GM21528 (cell line): Measurements from ENCODE around the gene ZNF426.
"Not testable (repeated sequence)": the region's sequence is repeated elsewhere in the genome, so short reads cannot be mapped to it uniquely, and the experiment has no call there.

Source experiments
- ATAC-seq: cut with Tn5 transposase; IDR thresholded peaks from one replicate; pipeline ENCODE4 v1.9.1; 2021; ENCODE audit warnings: mild to moderate bottlenecking, moderate library complexity; ENCODE audit not compliant: unreplicated experiment, low FRiP score

ZNF426 gene

GRCh38 chr19:9538183-9539058 is at the start of gene ZNF426:
TSS of gene ZNF426 (minus strand) at chr19:9538645. CDS start at chr19:9536232, 2,413 bp downstream.
- peak; percentile 85 for ATAC-seq

GRCh38 chr19:9586764-9587163 is 48.3 kb upstream of the ZNF426 start:
- no peak for ATAC-seq

GRCh38 chr19:9584073-9584833 is 45.8 kb upstream of the ZNF426 start, which contains the start of gene ZNF121:
TSS of gene ZNF121 (minus strand) at chr19:9584504. CDS start at chr19:9568097, 16,407 bp downstream.
- peak; percentile 81 for ATAC-seq

GRCh38 chr19:9582081-9582725 is 43.8 kb upstream of the ZNF426 start:
- not testable (repeated sequence) for ATAC-seq

- ATAC-seq: no peak
Observed at GRCh38 chr19:9580728-9581127, 42.3 kb upstream of the ZNF426 start.

DNA sequence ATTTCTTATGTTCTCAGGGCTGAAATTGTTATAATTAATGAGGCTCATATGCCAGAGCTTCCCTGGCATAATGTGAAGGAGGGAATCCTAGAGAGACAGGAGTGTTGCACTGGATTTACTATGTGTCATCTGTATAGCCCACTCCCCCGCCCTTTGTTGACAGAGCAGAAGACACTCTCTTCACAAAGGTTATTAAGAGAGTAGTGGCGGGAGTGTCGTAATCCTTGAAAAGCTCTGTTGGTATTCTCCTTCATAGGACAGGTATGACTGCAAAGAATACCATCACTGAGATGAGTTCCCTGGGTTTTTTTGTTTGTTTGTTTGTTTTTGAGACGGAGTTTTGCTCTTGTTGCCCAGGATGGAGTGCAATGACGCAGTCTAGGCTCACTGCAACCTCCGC is 31.8 kb upstream of the ZNF426 start:
- ATAC-seq: no peak

GRCh38 chr19:9566729-9567128 is 28.3 kb upstream of the ZNF426 start:
- ATAC-seq: no peak

GRCh38 chr19:9565900-9566705 is 27.7 kb upstream of the ZNF426 start:
- no peak for ATAC-seq

- no peak for ATAC-seq
Observed at GRCh38 chr19:9552536-9553274, 14.3 kb upstream of the ZNF426 start.

DNA sequence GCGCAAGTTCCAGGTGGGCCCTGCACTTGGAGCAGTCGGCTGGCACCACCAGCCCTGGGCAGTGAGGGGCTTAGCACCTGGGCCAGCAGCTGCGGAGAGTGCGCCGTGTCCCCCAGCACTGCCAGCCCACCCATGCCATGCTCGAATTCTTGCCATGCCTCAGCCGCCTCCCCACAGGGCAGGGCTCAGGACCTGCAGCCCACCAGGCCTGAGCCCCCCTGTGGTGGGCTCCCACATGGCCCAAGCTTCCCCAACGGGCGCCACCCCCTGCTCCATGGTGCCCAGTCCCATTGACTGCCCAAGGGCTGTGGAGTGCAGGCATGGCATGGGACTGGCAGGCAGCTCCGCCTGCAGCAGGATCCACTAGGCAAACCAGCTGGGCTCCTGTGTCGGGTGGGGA is 9.4 kb upstream of the ZNF426 start:
- no peak for ATAC-seq

DNA sequence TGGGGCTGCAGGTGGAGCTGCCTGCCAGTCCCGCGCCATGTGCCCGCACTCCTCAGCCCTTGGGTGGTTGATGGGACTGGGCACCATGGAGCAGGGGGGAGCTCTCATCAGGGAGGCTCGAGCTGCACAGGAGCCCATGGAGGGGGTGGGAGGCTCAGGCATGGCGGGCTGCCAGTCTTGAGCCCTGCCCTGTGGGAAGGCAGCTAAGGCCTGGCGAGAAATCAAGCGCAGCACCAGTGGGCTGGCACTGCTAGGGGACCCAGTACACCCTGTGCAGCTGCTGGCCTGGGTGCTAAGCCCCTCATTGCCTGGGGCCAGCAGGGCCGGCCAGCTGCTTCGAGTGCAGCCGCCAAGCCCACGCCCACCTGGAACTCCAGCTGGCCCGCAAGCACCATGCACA is 2.8 kb upstream of the ZNF426 start:
- ATAC-seq: not testable (repeated sequence)

DNA sequence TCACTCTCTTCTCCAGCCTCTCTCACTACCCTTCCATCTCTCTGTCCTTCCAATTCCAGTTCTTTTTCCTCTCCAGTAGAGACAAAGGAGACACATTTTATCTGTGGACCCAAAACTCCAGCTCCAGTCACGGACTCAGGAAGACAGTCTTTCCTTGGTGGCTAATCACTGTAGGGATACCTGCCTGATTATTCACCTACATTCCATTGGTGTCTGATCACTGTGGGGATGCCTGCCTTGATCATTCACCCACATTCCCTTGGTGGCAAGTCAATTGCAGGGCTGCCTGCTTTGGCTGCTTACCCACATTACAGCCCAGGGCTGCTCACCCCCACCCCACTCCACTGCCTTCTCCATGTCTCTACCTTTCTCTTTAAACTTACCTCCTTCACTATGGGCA is 1.5 kb upstream of the ZNF426 start:
- not testable (repeated sequence) for ATAC-seq

DNA sequence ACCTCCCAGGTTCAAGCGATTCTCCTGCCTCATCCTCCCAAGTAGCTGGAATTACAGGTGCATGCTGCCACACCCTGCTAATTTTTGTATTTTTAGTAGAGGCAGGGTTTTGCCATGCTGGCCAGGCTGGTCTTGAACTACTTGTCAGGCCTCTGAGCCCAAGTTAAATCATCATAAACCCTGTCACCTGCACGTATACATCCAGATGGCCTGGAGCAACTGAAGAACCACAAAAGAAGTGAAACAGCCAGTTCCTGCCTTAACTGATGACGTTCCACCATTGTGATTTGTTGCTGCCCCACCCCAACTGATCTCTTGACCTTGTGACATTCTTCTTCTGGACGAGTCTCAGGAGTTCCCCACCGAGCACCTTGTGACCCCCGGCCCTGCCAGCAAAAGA is 756 bp upstream of the ZNF426 start:
- ATAC-seq: not testable (repeated sequence)

DNA sequence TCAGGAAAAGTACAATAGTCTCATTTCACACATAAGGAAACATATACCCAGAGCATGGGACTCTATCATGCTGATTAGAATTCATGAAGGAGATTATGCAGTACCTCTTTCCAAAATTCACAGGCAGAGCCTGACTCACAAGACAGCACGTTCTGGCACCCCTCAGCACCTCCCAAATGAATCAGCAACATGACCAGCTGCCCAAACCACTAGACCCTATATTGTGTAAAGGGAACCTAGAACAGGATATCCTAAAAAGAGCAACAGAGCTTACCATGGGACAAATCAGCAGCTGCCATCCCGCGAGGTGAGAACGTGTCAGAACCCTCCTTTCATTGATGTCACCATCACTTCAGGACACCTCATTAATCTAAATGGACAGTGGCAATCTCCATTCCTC is 2.5 kb downstream of the ZNF426 start:
- no peak for ATAC-seq

GRCh38 chr19:9531933-9532332 is 6.5 kb downstream of the ZNF426 start:
- ATAC-seq: no peak

DNA sequence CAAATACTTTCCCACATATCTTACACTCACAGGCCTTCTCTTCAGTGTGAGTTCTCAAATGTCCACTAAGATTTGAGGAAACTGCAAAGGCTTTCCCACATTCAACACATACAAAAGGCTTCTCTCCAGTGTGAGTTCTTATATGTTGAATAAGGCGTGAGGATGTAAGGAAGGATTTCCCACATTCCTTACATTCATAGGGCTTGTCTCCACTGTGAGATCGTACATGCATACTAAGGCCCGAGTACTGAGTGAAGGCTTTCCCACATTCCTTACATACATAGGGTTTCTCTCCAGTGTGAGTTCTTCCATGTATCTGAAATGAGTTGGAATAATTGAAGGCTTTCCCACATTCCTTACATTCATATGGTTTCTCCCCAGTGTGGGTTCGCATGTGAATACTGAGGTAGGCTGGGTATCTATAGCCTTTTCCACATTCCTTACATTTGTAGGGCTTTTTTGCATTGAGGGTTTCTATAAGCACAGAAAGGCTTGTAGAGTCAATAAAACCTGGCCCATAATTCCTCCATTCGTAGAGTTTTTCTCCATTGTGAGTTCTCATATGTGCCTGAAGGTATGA is 9.6 kb downstream of the ZNF426 start:
- ATAC-seq: no peak

DNA sequence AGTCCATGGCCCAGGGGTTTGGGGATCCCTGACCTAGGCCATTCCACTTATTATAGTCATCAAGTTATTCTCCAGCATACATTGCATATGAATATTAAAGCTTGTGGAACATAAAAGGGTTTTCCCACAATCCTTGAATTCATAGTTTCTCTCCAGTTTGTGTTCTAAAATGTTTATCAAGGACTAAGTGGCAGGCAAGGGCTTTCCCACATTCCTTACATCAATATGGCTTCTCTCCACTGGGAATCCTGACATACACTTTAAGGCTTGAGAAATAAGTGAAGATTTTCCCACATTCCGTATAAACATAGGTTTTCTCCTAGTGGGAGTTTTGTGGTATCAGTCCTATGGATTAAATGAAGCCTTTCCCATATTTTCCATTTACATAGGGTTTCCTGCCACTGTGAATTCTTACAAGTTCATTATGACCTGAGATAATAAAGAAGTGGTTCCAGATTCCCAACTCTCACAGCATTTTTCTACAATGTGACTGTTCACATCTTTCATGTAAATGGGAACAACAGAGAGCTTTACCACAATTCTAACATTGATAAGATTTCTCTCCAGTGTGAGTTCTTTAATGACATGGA is 14.5 kb downstream of the ZNF426 start:
- ATAC-seq: no peak

GRCh38 chr19:9507285-9507684 is 31.2 kb downstream of the ZNF426 start:
- ATAC-seq: no peak

DNA sequence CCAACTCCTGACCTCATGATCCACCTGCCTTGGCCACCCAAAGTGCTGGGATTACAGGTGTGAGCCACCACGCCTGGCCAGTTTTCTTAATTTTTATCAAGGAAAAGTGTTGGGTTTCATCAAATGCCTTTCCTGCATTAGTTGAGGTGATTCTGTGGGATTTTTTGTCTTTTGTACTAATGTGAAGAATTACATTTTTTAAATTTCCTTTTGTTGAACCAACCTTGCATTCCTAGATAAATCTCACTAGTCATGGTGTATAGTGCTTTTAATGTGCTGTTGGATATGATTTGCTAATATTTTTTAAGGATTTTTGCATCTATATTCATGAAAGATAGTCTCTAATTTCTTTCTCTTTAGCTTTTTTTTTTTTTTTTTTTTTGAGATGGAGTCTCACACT is 37.6 kb downstream of the ZNF426 start:
- no peak for ATAC-seq
